Measurements from ENCODE around the gene NTMT1. TPM values are rescaled to one million over a fixed set of nuclear protein-coding genes. Genes with fewer than 3 reads are reported as not detected.

The NTMT1 gene
- total and polyA plus RNA-seq, 10 of the 15 experiments (the other 5 are each of a cell fraction or from before 2014, with no cell fraction given), result 12.8 to 85.4 (median 39.3) TPM

GRCh38 chr9:129624168-129624759, 1.7 kb upstream of the NTMT1 start (continued):
- no peak for TF ChIP-seq PBX3 (IDR thresholded peaks at IDR 0.05; ENCODE audit: insufficient replicate concordance, low read depth, low read length)
- TF ChIP-seq RAD21 (IDR thresholded peaks at IDR 0.05; ENCODE audit: insufficient read depth, low read depth, low read length), result peak; percentile 54
- TF ChIP-seq SIX5 (IDR thresholded peaks at IDR 0.05; ENCODE audit: low read depth, low read length, severe bottlenecking), result no peak
- TF ChIP-seq E2F8 (IDR thresholded peaks at IDR 0.05; ENCODE audit: low read depth, partially characterized antibody), result no peak

GRCh38 chr9:129624947-129625346, 1.0 kb upstream of the NTMT1 start:
- peak overlapping the region; percentile 93; the same call in 1 of the 2 replicates for H3K4me3 ChIP-seq
- DNase-seq (ENCODE audit: low read depth, low spot score) (no peak), ATAC-seq (peak; percentile 65), FAIRE-seq (peak; percentile 38)
- H3K36me3 ChIP-seq (ENCODE audit: control insufficient read depth in 2 of 2, insufficient read depth in 2 of 2, low read length in 1 of 2), result peaks cover 0 to 3% of the 10 kb centered on the region in 2 experiments; a peak in 1 of 4 replicates
- no peak overlapping the region for H3K9ac ChIP-seq (ENCODE audit: control insufficient read depth, insufficient read depth, low read length)
- BruUV-seq (replicated peaks), result no TSS peak
- RAD21 ChIA-PET (ENCODE audit: unreplicated experiment), result interaction anchor here (1.0 to 6.4 kb wide), 18 partner anchors 14 to 544 kb away, joined by 3 to 130 read pairs (median 4); partner anchors contain the start of genes DOLPP1 and IER5L
- POLR2A ChIA-PET, result interaction anchor here (0.6 to 3.0 kb wide), 10 partner anchors 17 to 1261 kb away, joined by 3 to 21 read pairs (median 3); partner anchors contain the start of gene IER5L
- H3K27me3 ChIP-seq (replicated peaks in 1 of 2; ENCODE audit: control insufficient read depth in 2 of 2, insufficient read depth in 2 of 2, low read length in 1 of 2), result peaks cover 0 to 4% of the 10 kb centered on the region in 2 experiments; a peak in 2 of 4 replicates
- in situ Hi-C loops (cut with MboI) (no loop called here), intact Hi-C loops (cut with micrococcal nuclease; ENCODE audit: unreplicated experiment) (loop anchor here (1.0 kb wide), 1 partner anchor 486 kb away; no protein-coding TSS in a partner anchor)
- no peak overlapping the region for H3K27ac ChIP-seq (ENCODE audit: control insufficient read depth, insufficient read depth)
- SMC1A ChIA-PET (ENCODE audit: uncharacterized antibody, unreplicated experiment), result interaction anchor here (0.8 to 6.8 kb wide), 18 partner anchors 9 to 511 kb away, joined by 3 to 83 read pairs (median 4); partner anchors contain the start of gene IER5L
- 12% methylated on average over 9 of the region's 9 CpGs for WGBS (ENCODE audit: insufficient coverage, insufficient replicate concordance, low lambda C conversion rate, missing lambda C conversion rate)
- H3K79me2 ChIP-seq (ENCODE audit: control insufficient read depth, insufficient read depth, low read length), result peaks cover 38% of the 10 kb centered on the region
- H3K9me3 ChIP-seq (replicated peaks; ENCODE audit: control insufficient read depth, insufficient read depth, low read length), result no peaks in the 10 kb centered on the region
- H3K4me2 ChIP-seq (ENCODE audit: control insufficient read depth, insufficient read depth), result peak overlapping the region; percentile 81
- no peaks in the 10 kb centered on the region for H4K20me1 ChIP-seq (ENCODE audit: control insufficient read depth, insufficient read depth)
- H3K4me1 ChIP-seq (ENCODE audit: control insufficient read depth, insufficient read depth, low read length), result peaks cover 14% of the 10 kb centered on the region
- CTCF ChIA-PET, result interaction anchor here (0.7 to 5.2 kb wide), 44 partner anchors 8 to 587 kb away, joined by 3 to 194 read pairs (median 4); partner anchors contain the start of genes ASB6, IER5L and TOR1B
- peak overlapping the region; percentile 69 for H2AFZ ChIP-seq (ENCODE audit: control insufficient read depth, low read depth, low read length)
- TF ChIP-seq FOXK2 (IDR thresholded peaks at IDR 0.05) (no peak), ATF7 (IDR thresholded peaks at IDR 0.05; ENCODE audit: low read depth) (peak; percentile 9; the same call in 1 of the 2 replicates), SPI1 (IDR thresholded peaks at IDR 0.05; ENCODE audit: borderline replicate concordance, insufficient read depth, low read depth, low read length) (peak; percentile 22; the same call in 1 of the 2 replicates), RUNX3 (IDR thresholded peaks at IDR 0.05; ENCODE audit: low read length) (no peak), BHLHE40 (IDR thresholded peaks at IDR 0.05; ENCODE audit: borderline replicate concordance in 1 of 2, low read depth in 2 of 2, low read length in 1 of 2) (peak in 1 of 2 experiments; percentile 43; a peak in 1 of 4 replicates), ETV6 (conservative IDR thresholded peaks at IDR 0.05 in 1 of 2, IDR thresholded peaks at IDR 0.05 in 1 of 2; ENCODE audit: borderline replicate concordance in 1 of 2, low read depth in 1 of 2) (no peak), IRF3 (IDR thresholded peaks at IDR 0.05) (no peak), CTCF (IDR thresholded peaks at IDR 0.05 in 2 of 3, conservative IDR thresholded peaks at IDR 0.05 in 1 of 3; ENCODE audit: control insufficient read depth in 2 of 3, extremely low read depth in 1 of 3, insufficient read depth in 1 of 3, low read depth in 3 of 3, low read length in 3 of 3) (no peak)

Measured in GM12878 (cell line).